GM12865 (cell line): ENCODE measurements around the gene KRTAP21-3.
"Not testable (repeated sequence)": the region's sequence is repeated elsewhere in the genome, so short reads cannot be mapped to it uniquely, and the experiment has no call there.

Experiments used
- DNase-seq: peaks from one replicate; pipeline ENCODE4 v3.0.0; 2010; ENCODE audit warnings: low read depth
- H3K4me3 ChIP-seq: 2 replicates; pipeline ENCODE4 v1.5.1; 2011; ENCODE audit warnings: mild to moderate bottlenecking, low read depth, low read length, control low read depth
- TF ChIP-seq, protein P1 (sequence below): IDR thresholded peaks from 2 replicates; pipeline ENCODE4 v1.5.1; 2011; ENCODE audit warnings: low read length, control low read depth, low read depth, inconsistent platforms; ENCODE audit not compliant: insufficient read depth; ENCODE audit errors: missing control alignments

KRTAP21-3 gene

DNA sequence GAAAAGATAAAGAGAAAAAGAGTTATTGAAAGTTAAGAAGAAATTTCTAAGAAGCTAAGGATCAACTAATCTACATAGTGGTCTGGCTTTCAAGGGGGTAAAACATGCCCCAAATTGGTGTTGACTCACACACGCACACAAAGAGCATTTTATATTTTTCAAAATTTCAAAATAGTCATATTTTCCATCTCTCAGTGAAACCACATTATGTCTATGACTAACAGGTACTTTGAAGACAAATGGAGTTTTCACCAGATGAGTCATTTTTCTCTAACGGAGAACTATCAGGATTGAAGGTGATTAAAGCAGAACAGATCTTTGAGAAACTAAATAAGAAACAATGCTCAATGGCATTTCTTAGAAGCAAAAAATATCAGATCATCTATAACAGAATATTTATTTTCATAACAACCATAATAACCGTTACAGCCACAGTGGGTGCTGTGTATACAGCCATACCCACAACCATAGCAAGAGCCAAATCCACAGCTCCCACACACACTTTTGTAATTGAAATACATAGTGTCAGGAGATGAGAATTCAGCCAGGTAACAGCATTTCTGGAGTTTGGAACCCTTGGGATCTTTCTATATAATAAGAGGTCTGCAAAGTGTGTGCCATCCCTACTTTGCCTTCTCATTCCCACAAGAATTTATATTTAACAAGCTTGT, at the start of gene KRTAP21-3:
KRTAP21-3 (minus strand) TSS at position 539 of the 671 bp plus-strand sequence; CDS start at position 521, 18 bp downstream.
- peak; percentile 3 for DNase-seq
- TF ChIP-seq, protein P1, sequence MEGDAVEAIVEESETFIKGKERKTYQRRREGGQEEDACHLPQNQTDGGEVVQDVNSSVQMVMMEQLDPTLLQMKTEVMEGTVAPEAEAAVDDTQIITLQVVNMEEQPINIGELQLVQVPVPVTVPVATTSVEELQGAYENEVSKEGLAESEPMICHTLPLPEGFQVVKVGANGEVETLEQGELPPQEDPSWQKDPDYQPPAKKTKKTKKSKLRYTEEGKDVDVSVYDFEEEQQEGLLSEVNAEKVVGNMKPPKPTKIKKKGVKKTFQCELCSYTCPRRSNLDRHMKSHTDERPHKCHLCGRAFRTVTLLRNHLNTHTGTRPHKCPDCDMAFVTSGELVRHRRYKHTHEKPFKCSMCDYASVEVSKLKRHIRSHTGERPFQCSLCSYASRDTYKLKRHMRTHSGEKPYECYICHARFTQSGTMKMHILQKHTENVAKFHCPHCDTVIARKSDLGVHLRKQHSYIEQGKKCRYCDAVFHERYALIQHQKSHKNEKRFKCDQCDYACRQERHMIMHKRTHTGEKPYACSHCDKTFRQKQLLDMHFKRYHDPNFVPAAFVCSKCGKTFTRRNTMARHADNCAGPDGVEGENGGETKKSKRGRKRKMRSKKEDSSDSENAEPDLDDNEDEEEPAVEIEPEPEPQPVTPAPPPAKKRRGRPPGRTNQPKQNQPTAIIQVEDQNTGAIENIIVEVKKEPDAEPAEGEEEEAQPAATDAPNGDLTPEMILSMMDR, result no peak
- H3K4me3 ChIP-seq, result no peak within 1 kb of the TSS

- TF ChIP-seq, protein P1, result no peak
- DNase-seq, result no peak
- no peak overlapping the region for H3K4me3 ChIP-seq
Observed at GRCh38 chr21:30760776-30761175, 42.2 kb upstream of the KRTAP21-3 start.

GRCh38 chr21:30758306-30758705, 39.7 kb upstream of the KRTAP21-3 start:
- no peak overlapping the region for H3K4me3 ChIP-seq
- TF ChIP-seq, protein P1, result no peak
- no peak for DNase-seq

DNA sequence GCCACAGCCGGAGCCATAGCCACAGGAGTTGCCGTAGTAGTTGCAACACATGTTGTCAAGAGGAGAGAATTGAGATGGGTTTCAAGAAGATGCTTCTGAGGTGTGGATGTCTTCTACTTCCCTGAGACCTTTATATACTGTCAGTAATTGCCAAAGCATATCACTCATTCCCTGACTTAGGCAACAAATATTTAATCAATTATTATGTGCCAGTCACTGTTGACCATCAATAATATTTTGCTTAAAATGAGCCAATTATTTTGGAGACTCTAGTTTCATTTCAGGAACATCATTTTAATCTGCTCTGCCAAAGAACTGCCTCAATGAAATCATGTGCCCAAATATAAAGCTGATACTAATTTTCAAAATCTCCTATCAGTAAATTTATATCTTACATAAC, 36.8 kb upstream of the KRTAP21-3 start, which contains the start of gene KRTAP21-1:
KRTAP21-1 (minus strand) TSS at position 101 of the 400 bp plus-strand sequence; CDS start at position 51, 50 bp downstream.
- DNase-seq, H3K4me3 ChIP-seq: not testable (repeated sequence)

- TF ChIP-seq, protein P1, result no peak
- H3K4me3 ChIP-seq, result no peak within 1 kb of the TSS
- DNase-seq, result no peak
Observed at GRCh38 chr21:30747159-30747558, 28.6 kb upstream of the KRTAP21-3 start, which contains the start of gene KRTAP21-2. Gene KRTAP21-2 (minus strand): TSS chr21:30747259. CDS start chr21:30747202, 57 bp downstream.

GRCh38 chr21:30740462-30740861, 21.9 kb upstream of the KRTAP21-3 start:
- no peak overlapping the region for H3K4me3 ChIP-seq
- DNase-seq, result no peak
- TF ChIP-seq, protein P1, result no peak

DNA sequence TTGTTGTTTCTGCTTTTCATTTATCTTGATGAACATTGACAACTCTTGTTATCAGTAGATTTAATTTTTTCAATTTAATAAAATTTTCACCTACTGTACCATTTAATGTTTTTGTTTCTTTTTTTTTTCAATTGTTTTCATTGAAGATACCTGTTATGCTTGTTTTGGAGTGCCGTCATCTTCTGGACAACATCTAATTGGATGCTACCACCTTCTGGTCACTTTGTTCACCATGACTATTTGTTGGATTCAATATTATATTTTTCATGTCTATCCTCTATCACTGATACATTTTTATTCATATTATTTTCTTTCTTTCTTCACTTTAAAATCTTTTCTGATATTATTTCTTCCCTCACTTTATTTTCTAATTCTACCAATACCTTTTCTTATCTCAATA, 14.4 kb upstream of the KRTAP21-3 start:
- no peak for DNase-seq

More for the DNA sequence above, 14.4 kb upstream of the KRTAP21-3 start:
- no peak overlapping the region for H3K4me3 ChIP-seq
- TF ChIP-seq, protein P1, result no peak
